HEK293 (cell line): ENCODE results near the gene NFE2L1.

Experiments
- GLI4 ChIP-seq: fragments of 450-650 bp; formaldehyde crosslinking; IDR thresholded peaks from 2 replicates; pipeline ENCODE4 v1.5.1; 2016; ENCODE audit warnings: missing biosample characterization, missing genetic modification characterization
- MZF1 ChIP-seq: fragments of 450-650 bp; formaldehyde crosslinking; IDR thresholded peaks from 2 replicates; pipeline ENCODE4 v1.5.1; 2017; ENCODE audit warnings: missing biosample characterization, missing genetic modification characterization, borderline replicate concordance
- OSR2 ChIP-seq: fragments of 450-650 bp; formaldehyde crosslinking; IDR thresholded peaks from 2 replicates; pipeline ENCODE4 v1.5.1; 2016; ENCODE audit warnings: missing biosample characterization, missing genetic modification characterization
- RBAK ChIP-seq: fragments of 450-650 bp; formaldehyde crosslinking; IDR thresholded peaks from 2 replicates; pipeline ENCODE4 v1.5.1; 2016; ENCODE audit warnings: missing biosample characterization, missing genetic modification characterization
- YY2 ChIP-seq: fragments of 450-650 bp; formaldehyde crosslinking; IDR thresholded peaks from 2 replicates; pipeline ENCODE4 v1.5.1; 2016; ENCODE audit warnings: missing biosample characterization, missing genetic modification characterization
- ZBTB48 ChIP-seq: fragments of 450-650 bp; formaldehyde crosslinking; IDR thresholded peaks from 2 replicates; pipeline ENCODE4 v1.5.1; 2016; ENCODE audit warnings: missing biosample characterization, missing genetic modification characterization
- ZBTB7A ChIP-seq: fragments of 450-650 bp; formaldehyde crosslinking; IDR thresholded peaks from 2 replicates; pipeline ENCODE4 v1.5.1; 2016; ENCODE audit warnings: low read depth, missing biosample characterization, missing genetic modification characterization
- ZNF112 ChIP-seq: fragments of 450-650 bp; formaldehyde crosslinking; IDR thresholded peaks from 2 replicates; pipeline ENCODE4 v1.5.0; 2017; ENCODE audit warnings: missing biosample characterization, missing genetic modification characterization
- ZNF2 ChIP-seq: fragments of 450-650 bp; formaldehyde crosslinking; IDR thresholded peaks from 2 replicates; pipeline ENCODE4 v1.5.1; 2016; ENCODE audit warnings: missing biosample characterization, missing genetic modification characterization
- ZNF274 ChIP-seq, 2 experiments: fragments of 200-500 bp in 1 of 2; fragments of 450-650 bp in 1 of 2; sonication (Bioruptor generic) in 1 of 2; formaldehyde crosslinking in 1 of 2; IDR thresholded peaks; 2 replicates each; pipeline versions ENCODE4 v1.5.1 to v1.6.1; 2014 to 2016; ENCODE audit warnings: borderline replicate concordance in 1 of 2, inconsistent platforms in 1 of 2, low read length in 1 of 2, missing biosample characterization in 1 of 2, missing genetic modification characterization in 1 of 2
- ZNF341 ChIP-seq: fragments of 450-650 bp; formaldehyde crosslinking; IDR thresholded peaks from 2 replicates; pipeline ENCODE4; 2016; ENCODE audit warnings: low read depth, missing biosample characterization, missing genetic modification characterization
- ZNF624 ChIP-seq: fragments of 450-650 bp; formaldehyde crosslinking; IDR thresholded peaks from 2 replicates; pipeline ENCODE4 v1.5.1; 2017; ENCODE audit warnings: missing biosample characterization, missing genetic modification characterization
- ZNF777 ChIP-seq: fragments of 450-650 bp; formaldehyde crosslinking; IDR thresholded peaks from 2 replicates; pipeline ENCODE4 v1.5.1; 2017; ENCODE audit warnings: missing biosample characterization, missing genetic modification characterization, borderline replicate concordance
- ZNF843 ChIP-seq: fragments of 450-650 bp; formaldehyde crosslinking; IDR thresholded peaks from 2 replicates; pipeline ENCODE4 v1.5.1; 2016; ENCODE audit warnings: missing biosample characterization, missing genetic modification characterization
- ZXDB ChIP-seq: fragments of 450-650 bp; formaldehyde crosslinking; IDR thresholded peaks from 2 replicates; pipeline ENCODE4 v1.5.1; 2016; ENCODE audit warnings: missing biosample characterization, missing genetic modification characterization
- TF ChIP-seq, protein P1 (sequence below): fragments of 450-650 bp; formaldehyde crosslinking; IDR thresholded peaks from 2 replicates; pipeline ENCODE4 v1.5.1; 2016; ENCODE audit warnings: missing biosample characterization, missing genetic modification characterization
- TF ChIP-seq, protein P2 (sequence below): IDR thresholded peaks from 2 replicates; pipeline ENCODE4 v1.6.1; 2011; ENCODE audit warnings: mild to moderate bottlenecking, low read depth, low read length, borderline replicate concordance
- TF ChIP-seq, protein P3 (sequence below): fragments of 450-650 bp; formaldehyde crosslinking; conservative IDR thresholded peaks from 2 replicates; pipeline ENCODE4 v1.5.1; 2016; ENCODE audit warnings: low read depth, missing biosample characterization, missing genetic modification characterization
- TF ChIP-seq, protein P4 (sequence below): fragments of 450-650 bp; formaldehyde crosslinking; IDR thresholded peaks from 2 replicates; pipeline ENCODE4 v1.5.1; 2016; ENCODE audit warnings: missing biosample characterization, missing genetic modification characterization, low read depth
- TF ChIP-seq, protein P5 (sequence below): fragments of 450-650 bp; formaldehyde crosslinking; IDR thresholded peaks from 2 replicates; pipeline ENCODE4 v1.5.1; 2016; ENCODE audit warnings: missing biosample characterization, missing genetic modification characterization
- TF ChIP-seq, protein P6 (sequence below): fragments of 450-650 bp; formaldehyde crosslinking; IDR thresholded peaks from 2 replicates; pipeline ENCODE4 v1.5.1; 2016; ENCODE audit warnings: missing biosample characterization, missing genetic modification characterization

NFE2L1 gene

DNA sequence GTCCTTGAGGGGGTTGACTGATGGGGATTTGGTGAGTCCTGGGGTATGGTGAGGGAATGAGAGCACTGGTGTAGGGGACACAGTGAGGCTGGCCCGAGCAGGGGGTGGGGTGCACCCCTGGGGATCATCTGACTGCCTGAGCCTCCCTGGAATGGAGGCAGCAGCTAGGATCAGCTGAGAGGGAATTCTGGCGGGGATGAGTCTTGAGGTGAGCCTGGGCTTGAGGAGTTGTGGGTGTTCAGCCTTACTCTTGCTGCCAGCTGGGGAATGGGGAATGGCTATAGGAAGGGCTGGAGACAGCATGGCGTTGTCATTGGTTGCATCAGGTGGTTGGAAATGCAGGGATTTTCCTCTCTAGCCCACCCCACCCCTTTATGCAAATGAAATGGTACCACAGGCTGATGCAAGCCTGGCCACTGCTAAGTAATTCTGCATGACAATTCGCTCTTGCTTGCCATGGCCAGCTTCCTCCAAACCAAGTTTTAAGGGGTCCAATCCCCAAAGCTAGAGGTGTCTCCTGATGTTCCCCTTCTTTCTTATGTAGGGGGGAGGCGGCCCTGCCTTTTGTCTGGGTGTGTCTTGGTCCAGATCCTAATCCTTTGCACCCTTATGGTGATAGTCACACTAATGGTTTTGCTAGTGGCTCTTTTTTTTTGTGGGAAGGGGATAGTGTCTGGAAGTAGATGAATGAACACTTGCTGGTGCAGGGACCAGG lies 7.5 kb downstream of the NFE2L1 start (continued):
- TF ChIP-seq, protein P1, sequence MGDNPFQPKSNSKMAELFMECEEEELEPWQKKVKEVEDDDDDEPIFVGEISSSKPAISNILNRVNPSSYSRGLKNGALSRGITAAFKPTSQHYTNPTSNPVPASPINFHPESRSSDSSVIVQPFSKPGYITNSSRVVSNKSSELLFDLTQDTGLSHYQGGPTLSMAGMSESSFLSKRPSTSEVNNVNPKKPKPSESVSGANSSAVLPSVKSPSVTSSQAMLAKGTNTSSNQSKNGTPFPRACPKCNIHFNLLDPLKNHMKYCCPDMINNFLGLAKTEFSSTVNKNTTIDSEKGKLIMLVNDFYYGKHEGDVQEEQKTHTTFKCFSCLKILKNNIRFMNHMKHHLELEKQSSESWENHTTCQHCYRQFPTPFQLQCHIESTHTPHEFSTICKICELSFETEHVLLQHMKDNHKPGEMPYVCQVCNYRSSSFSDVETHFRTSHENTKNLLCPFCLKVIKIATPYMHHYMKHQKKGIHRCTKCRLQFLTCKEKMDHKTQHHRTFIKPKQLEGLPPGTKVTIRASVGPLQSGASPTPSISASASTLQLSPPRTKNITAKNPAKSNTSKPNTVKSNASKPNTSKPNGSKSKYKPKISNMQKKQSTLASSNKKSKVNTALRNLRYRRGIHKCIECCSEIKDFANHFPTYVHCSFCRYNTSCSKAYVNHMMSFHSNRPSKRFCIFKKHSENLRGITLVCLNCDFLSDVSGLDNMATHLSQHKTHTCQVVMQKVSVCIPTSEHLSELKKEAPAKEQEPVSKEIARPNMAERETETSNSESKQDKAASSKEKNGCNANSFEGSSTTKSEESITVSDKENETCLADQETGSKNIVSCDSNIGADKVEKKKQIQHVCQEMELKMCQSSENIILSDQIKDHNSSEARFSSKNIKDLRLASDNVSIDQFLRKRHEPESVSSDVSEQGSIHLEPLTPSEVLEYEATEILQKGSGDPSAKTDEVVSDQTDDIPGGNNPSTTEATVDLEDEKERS (tag by site-specific recombination) = no peak
- TF ChIP-seq ZNF2 (tag by site-specific recombination) (no peak), YY2 (tag by site-specific recombination) (no peak; the same call in 1 of the 2 replicates), OSR2 (tag by site-specific recombination) (no peak), MZF1 (tag by site-specific recombination) (peak; percentile 99), ZNF112 (tag by site-specific recombination) (no peak), RBAK (no peak), ZXDB (no peak), ZNF843 (tag by site-specific recombination) (no peak), ZBTB7A (tag by site-specific recombination) (no peak), ZNF624 (no peak), ZBTB48 (peak; percentile 78), ZNF777 (no peak), ZNF341 (tag by site-specific recombination) (peak; percentile 75), ZNF274 (IDR thresholded peaks at IDR 0.05; ENCODE audit: low read length) (no peak), ZNF274 (tag by site-specific recombination; IDR thresholded peaks at IDR 0.05; ENCODE audit: borderline replicate concordance) (no peak; the same call in 1 of the 2 replicates), GLI4 (no peak)
- TF ChIP-seq, protein P2, sequence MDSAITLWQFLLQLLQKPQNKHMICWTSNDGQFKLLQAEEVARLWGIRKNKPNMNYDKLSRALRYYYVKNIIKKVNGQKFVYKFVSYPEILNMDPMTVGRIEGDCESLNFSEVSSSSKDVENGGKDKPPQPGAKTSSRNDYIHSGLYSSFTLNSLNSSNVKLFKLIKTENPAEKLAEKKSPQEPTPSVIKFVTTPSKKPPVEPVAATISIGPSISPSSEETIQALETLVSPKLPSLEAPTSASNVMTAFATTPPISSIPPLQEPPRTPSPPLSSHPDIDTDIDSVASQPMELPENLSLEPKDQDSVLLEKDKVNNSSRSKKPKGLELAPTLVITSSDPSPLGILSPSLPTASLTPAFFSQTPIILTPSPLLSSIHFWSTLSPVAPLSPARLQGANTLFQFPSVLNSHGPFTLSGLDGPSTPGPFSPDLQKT = no peak
- TF ChIP-seq, protein P3, sequence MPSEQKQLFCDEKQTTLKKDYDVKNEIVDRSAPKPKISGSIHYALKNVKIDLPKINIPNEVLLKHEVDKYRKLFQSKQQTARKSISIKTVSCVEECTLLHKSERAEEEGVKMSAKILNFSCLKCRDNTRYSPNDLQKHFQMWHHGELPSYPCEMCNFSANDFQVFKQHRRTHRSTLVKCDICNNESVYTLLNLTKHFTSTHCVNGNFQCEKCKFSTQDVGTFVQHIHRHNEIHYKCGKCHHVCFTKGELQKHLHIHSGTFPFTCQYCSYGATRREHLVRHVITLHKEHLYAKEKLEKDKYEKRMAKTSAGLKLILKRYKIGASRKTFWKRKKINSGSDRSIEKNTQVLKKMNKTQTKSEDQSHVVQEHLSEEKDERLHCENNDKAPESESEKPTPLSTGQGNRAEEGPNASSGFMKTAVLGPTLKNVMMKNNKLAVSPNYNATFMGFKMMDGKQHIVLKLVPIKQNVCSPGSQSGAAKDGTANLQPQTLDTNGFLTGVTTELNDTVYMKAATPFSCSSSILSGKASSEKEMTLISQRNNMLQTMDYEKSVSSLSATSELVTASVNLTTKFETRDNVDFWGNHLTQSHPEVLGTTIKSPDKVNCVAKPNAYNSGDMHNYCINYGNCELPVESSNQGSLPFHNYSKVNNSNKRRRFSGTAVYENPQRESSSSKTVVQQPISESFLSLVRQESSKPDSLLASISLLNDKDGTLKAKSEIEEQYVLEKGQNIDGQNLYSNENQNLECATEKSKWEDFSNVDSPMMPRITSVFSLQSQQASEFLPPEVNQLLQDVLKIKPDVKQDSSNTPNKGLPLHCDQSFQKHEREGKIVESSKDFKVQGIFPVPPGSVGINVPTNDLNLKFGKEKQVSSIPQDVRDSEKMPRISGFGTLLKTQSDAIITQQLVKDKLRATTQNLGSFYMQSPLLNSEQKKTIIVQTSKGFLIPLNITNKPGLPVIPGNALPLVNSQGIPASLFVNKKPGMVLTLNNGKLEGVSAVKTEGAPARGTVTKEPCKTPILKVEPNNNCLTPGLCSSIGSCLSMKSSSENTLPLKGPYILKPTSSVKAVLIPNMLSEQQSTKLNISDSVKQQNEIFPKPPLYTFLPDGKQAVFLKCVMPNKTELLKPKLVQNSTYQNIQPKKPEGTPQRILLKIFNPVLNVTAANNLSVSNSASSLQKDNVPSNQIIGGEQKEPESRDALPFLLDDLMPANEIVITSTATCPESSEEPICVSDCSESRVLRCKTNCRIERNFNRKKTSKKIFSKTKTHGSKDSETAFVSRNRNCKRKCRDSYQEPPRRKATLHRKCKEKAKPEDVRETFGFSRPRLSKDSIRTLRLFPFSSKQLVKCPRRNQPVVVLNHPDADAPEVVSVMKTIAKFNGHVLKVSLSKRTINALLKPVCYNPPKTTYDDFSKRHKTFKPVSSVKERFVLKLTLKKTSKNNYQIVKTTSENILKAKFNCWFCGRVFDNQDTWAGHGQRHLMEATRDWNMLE = no peak
- TF ChIP-seq, protein P4, sequence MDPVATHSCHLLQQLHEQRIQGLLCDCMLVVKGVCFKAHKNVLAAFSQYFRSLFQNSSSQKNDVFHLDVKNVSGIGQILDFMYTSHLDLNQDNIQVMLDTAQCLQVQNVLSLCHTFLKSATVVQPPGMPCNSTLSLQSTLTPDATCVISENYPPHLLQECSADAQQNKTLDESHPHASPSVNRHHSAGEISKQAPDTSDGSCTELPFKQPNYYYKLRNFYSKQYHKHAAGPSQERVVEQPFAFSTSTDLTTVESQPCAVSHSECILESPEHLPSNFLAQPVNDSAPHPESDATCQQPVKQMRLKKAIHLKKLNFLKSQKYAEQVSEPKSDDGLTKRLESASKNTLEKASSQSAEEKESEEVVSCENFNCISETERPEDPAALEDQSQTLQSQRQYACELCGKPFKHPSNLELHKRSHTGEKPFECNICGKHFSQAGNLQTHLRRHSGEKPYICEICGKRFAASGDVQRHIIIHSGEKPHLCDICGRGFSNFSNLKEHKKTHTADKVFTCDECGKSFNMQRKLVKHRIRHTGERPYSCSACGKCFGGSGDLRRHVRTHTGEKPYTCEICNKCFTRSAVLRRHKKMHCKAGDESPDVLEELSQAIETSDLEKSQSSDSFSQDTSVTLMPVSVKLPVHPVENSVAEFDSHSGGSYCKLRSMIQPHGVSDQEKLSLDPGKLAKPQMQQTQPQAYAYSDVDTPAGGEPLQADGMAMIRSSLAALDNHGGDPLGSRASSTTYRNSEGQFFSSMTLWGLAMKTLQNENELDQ = no peak
- TF ChIP-seq, protein P5, sequence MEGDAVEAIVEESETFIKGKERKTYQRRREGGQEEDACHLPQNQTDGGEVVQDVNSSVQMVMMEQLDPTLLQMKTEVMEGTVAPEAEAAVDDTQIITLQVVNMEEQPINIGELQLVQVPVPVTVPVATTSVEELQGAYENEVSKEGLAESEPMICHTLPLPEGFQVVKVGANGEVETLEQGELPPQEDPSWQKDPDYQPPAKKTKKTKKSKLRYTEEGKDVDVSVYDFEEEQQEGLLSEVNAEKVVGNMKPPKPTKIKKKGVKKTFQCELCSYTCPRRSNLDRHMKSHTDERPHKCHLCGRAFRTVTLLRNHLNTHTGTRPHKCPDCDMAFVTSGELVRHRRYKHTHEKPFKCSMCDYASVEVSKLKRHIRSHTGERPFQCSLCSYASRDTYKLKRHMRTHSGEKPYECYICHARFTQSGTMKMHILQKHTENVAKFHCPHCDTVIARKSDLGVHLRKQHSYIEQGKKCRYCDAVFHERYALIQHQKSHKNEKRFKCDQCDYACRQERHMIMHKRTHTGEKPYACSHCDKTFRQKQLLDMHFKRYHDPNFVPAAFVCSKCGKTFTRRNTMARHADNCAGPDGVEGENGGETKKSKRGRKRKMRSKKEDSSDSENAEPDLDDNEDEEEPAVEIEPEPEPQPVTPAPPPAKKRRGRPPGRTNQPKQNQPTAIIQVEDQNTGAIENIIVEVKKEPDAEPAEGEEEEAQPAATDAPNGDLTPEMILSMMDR = no peak
- TF ChIP-seq, protein P6, sequence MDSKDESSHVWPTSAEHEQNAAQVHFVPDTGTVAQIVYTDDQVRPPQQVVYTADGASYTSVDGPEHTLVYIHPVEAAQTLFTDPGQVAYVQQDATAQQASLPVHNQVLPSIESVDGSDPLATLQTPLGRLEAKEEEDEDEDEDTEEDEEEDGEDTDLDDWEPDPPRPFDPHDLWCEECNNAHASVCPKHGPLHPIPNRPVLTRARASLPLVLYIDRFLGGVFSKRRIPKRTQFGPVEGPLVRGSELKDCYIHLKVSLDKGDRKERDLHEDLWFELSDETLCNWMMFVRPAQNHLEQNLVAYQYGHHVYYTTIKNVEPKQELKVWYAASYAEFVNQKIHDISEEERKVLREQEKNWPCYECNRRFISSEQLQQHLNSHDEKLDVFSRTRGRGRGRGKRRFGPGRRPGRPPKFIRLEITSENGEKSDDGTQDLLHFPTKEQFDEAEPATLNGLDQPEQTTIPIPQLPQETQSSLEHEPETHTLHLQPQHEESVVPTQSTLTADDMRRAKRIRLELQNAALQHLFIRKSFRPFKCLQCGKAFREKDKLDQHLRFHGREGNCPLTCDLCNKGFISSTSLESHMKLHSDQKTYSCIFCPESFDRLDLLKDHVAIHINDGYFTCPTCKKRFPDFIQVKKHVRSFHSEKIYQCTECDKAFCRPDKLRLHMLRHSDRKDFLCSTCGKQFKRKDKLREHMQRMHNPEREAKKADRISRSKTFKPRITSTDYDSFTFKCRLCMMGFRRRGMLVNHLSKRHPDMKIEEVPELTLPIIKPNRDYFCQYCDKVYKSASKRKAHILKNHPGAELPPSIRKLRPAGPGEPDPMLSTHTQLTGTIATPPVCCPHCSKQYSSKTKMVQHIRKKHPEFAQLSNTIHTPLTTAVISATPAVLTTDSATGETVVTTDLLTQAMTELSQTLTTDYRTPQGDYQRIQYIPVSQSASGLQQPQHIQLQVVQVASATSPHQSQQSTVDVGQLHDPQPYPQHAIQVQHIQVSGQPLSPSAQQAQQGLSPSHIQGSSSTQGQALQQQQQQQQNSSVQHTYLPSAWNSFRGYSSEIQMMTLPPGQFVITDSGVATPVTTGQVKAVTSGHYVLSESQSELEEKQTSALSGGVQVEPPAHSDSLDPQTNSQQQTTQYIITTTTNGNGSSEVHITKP (tag by site-specific recombination) = peak; percentile 79
